ENCODE results near the gene SDHAF1. TPM values are rescaled to one million over a fixed set of nuclear protein-coding genes. Genes with fewer than 3 reads are reported as not detected.

The SDHAF1 gene
- polyA plus RNA-seq, 1 of the 3 experiments (the other 2 are of a cell fraction), result 25.3 TPM

DNA sequence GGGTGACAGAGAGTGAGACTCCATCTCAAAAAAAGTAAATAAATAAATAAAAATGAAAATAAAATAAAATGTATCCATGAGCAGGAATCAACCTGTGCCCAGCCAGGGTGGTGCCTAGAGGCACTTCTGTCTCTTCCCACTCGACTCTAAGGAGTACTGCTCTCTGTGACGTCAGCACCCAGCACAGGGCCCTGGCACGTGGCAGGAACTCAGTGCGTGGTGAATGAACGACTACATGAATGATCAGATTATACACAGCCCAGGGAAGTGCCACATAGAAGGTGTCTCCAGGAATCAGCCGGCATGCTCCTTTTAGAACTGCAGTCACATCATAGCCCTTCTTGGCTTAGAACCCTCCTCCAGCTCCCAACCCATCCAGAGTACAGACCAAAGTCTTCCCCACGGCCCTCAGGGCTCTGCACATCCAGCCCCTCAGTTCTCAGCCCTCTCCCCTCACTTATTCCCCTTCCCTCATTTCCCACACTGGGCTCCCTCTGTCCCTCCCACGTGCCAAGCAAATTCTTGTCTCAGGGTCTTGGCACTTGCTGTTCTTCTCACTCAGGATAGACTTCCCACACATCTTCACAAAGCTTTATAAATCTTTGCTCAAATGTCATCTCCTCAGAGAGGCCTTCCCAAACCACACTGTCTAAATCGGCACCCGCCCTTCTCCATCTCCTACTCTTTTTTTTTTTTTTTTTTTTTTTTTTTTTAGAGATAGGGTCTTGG, 33.5 kb downstream of the SDHAF1 start:
- POLR2A ChIA-PET, result interaction anchor here (0.6 kb wide), 1 partner anchor 11 kb away, joined by 6 read pairs; no protein-coding TSS in a partner anchor
- Histone ChIP-seq H3K4me1 (ENCODE audit: control insufficient read depth in 1 of 2, insufficient read depth in 2 of 2, low read depth in 1 of 2, low read length in 1 of 2) (peaks cover 0 to 3% of the 10 kb centered on the region in 2 experiments; a peak in 1 of 4 replicates), H3K4me2 (no peak overlapping the region), H3K79me2 (ENCODE audit: insufficient read depth) (0 out of 2 replicates have a peak, but pooled peaks cover 5% of the 10 kb centered on the region), H3K9ac (no peak overlapping the region), H3K27ac (ENCODE audit: low read depth in 2 of 2, low read length in 1 of 2) (no peak overlapping the region), H2AFZ (ENCODE audit: low read depth) (no peak overlapping the region), H3K4me3 (ENCODE audit: low read depth in 2 of 2, low read length in 1 of 2) (no peak overlapping the region), H4K20me1 (ENCODE audit: insufficient read depth) (no peaks in the 10 kb centered on the region), H3K9me3 (no peaks in the 10 kb centered on the region), H3K9me2 (no peaks in the 10 kb centered on the region), H3F3A (replicated peaks; ENCODE audit: insufficient read depth) (peaks cover 2% of the 10 kb centered on the region), H3K36me3 (replicated peaks in 1 of 2; ENCODE audit: control insufficient read depth in 1 of 2, insufficient read depth in 2 of 2, low read length in 1 of 2) (peaks cover 1 to 20% of the 10 kb centered on the region in 2 experiments), H3K27me3 (ENCODE audit: insufficient read depth) (no peaks in the 10 kb centered on the region)
- DNase-seq, result peak; percentile 11
- no peak for TF ChIP-seq MEF2A (IDR thresholded peaks at IDR 0.05; ENCODE audit: borderline replicate concordance, low read depth)
- CTCF ChIA-PET, result interaction anchor here (0.6 to 1.1 kb wide), 2 partner anchors 73 to 146 kb away, joined by 3 read pairs; no protein-coding TSS in a partner anchor
- WGBS (ENCODE audit: low lambda C conversion rate), result 90% methylated on average over 10 of the region's 10 CpGs

- peak; percentile 34 for DNase-seq
- CTCF ChIA-PET, result interaction anchor here (1.3 to 1.5 kb wide), 2 partner anchors 16 to 36 kb away, joined by 3 read pairs; partner anchors contain the start of genes ALKBH6 and SDHAF1
- Histone ChIP-seq H3K9ac (no peak overlapping the region), H3K27ac (ENCODE audit: low read depth in 2 of 2, low read length in 1 of 2) (no peak overlapping the region), H2AFZ (ENCODE audit: low read depth) (no peak overlapping the region), H3K4me2 (no peak overlapping the region), H3K4me1 (ENCODE audit: control insufficient read depth in 1 of 2, insufficient read depth in 2 of 2, low read depth in 1 of 2, low read length in 1 of 2) (peaks cover 0 to 3% of the 10 kb centered on the region in 2 experiments; a peak in 1 of 4 replicates), H3K79me2 (ENCODE audit: insufficient read depth) (0 out of 2 replicates have a peak, but pooled peaks cover 5% of the 10 kb centered on the region), H3F3A (replicated peaks; ENCODE audit: insufficient read depth) (peaks cover 2% of the 10 kb centered on the region), H3K9me2 (no peaks in the 10 kb centered on the region), H3K4me3 (ENCODE audit: low read depth in 2 of 2, low read length in 1 of 2) (no peak overlapping the region), H3K36me3 (replicated peaks in 1 of 2; ENCODE audit: control insufficient read depth in 1 of 2, insufficient read depth in 2 of 2, low read length in 1 of 2) (peaks cover 0 to 12% of the 10 kb centered on the region in 2 experiments), H3K9me3 (no peaks in the 10 kb centered on the region), H4K20me1 (ENCODE audit: insufficient read depth) (no peaks in the 10 kb centered on the region), H3K27me3 (ENCODE audit: insufficient read depth) (no peaks in the 10 kb centered on the region)
- POLR2A ChIA-PET, result no interaction called here
- WGBS (ENCODE audit: low lambda C conversion rate), result 89% methylated on average over 8 of the region's 8 CpGs
- TF ChIP-seq JUND (IDR thresholded peaks at IDR 0.05) (no peak), RAD21 (IDR thresholded peaks at IDR 0.05; ENCODE audit: low read length) (peak; percentile 24; the same call in 1 of the 2 replicates)
- TF ChIP-seq, protein P1, sequence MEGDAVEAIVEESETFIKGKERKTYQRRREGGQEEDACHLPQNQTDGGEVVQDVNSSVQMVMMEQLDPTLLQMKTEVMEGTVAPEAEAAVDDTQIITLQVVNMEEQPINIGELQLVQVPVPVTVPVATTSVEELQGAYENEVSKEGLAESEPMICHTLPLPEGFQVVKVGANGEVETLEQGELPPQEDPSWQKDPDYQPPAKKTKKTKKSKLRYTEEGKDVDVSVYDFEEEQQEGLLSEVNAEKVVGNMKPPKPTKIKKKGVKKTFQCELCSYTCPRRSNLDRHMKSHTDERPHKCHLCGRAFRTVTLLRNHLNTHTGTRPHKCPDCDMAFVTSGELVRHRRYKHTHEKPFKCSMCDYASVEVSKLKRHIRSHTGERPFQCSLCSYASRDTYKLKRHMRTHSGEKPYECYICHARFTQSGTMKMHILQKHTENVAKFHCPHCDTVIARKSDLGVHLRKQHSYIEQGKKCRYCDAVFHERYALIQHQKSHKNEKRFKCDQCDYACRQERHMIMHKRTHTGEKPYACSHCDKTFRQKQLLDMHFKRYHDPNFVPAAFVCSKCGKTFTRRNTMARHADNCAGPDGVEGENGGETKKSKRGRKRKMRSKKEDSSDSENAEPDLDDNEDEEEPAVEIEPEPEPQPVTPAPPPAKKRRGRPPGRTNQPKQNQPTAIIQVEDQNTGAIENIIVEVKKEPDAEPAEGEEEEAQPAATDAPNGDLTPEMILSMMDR (IDR thresholded peaks at IDR 0.05), result peak; percentile 7; the same call in 1 of the 2 replicates
These were observed 35.5 kb downstream of the SDHAF1 start for GRCh38 chr19:36030264-36031148.

- Histone ChIP-seq H3K36me3 (replicated peaks in 1 of 2; ENCODE audit: control insufficient read depth in 1 of 2, insufficient read depth in 2 of 2, low read length in 1 of 2) (peaks cover 0 to 9% of the 10 kb centered on the region in 2 experiments), H3K27ac (ENCODE audit: low read depth in 2 of 2, low read length in 1 of 2) (no peak overlapping the region), H3F3A (replicated peaks; ENCODE audit: insufficient read depth) (peaks cover 2% of the 10 kb centered on the region), H3K9ac (no peak overlapping the region), H3K4me1 (ENCODE audit: control insufficient read depth in 1 of 2, insufficient read depth in 2 of 2, low read depth in 1 of 2, low read length in 1 of 2) (peaks cover 0 to 7% of the 10 kb centered on the region in 2 experiments; a peak in 1 of 4 replicates), H3K4me2 (peak overlapping the region; percentile 94), H3K4me3 (ENCODE audit: low read depth in 2 of 2, low read length in 1 of 2) (peak overlapping the region in 1 of 2 experiments; percentile 86; a peak in 2 of 4 replicates), H4K20me1 (ENCODE audit: insufficient read depth) (no peaks in the 10 kb centered on the region), H3K9me3 (no peaks in the 10 kb centered on the region), H3K9me2 (no peaks in the 10 kb centered on the region), H3K27me3 (ENCODE audit: insufficient read depth) (no peaks in the 10 kb centered on the region), H3K79me2 (ENCODE audit: insufficient read depth) (0 out of 2 replicates have a peak, but pooled peaks cover 5% of the 10 kb centered on the region), H2AFZ (ENCODE audit: low read depth) (no peak overlapping the region)
- WGBS (ENCODE audit: low lambda C conversion rate), result 95% methylated on average over 6 of the region's 6 CpGs
- CTCF ChIA-PET, result interaction anchor here (1.7 kb wide), 1 partner anchor 23 kb away, joined by 5 read pairs; the partner anchor contains the start of genes THAP8 and WDR62
- POLR2A ChIA-PET, result no interaction called here
- DNase-seq, result no peak
- TF ChIP-seq TEAD4 (IDR thresholded peaks at IDR 0.05; ENCODE audit: borderline replicate concordance, insufficient read depth) (no peak), RCOR1 (IDR thresholded peaks at IDR 0.05; ENCODE audit: low read length) (no peak), MEF2A (IDR thresholded peaks at IDR 0.05; ENCODE audit: borderline replicate concordance, low read depth) (no peak), GATA2 (CRISPR knock-in tag; IDR thresholded peaks at IDR 0.05) (no peak), TAF1 (IDR thresholded peaks at IDR 0.05; ENCODE audit: borderline replicate concordance, low read depth, low read length) (no peak), MAX (IDR thresholded peaks at IDR 0.05; ENCODE audit: low read depth) (no peak), NFIC (IDR thresholded peaks at IDR 0.05; ENCODE audit: borderline replicate concordance) (no peak), FOSL2 (IDR thresholded peaks at IDR 0.05; ENCODE audit: borderline replicate concordance, low read depth) (no peak), SIN3A (IDR thresholded peaks at IDR 0.05; ENCODE audit: borderline replicate concordance, low read depth, low read length) (no peak), RFX5 (IDR thresholded peaks at IDR 0.05; ENCODE audit: low read length) (no peak)
These were observed 36.3 kb downstream of the SDHAF1 start for GRCh38 chr19:36031308-36031707.
